ENCODE measurements around the gene GNAQ.

DNA sequence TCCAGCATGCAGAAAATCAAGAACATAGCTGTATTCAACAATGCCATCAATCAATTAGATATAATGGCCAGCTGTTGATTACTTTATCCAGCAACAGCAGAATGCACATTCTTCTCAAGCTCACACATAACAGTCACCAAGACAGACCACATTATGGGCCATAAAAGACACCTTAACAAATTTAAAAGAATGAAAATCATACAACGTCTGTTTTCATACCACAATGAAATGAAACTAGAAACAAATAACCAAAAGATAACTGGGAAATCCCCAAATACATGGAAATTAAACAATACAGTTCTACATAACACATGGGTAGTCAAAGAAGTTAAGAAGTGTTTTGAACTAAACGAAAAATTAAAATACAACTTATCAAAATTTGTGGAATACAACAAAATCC is 252.6 kb downstream of the GNAQ start:
- TF ChIP-seq EZH2 (IDR thresholded peaks at IDR 0.05; ENCODE audit: borderline replicate concordance, insufficient read depth, low read depth, low read length, poor library complexity, severe bottlenecking) (no peak), CTCF (IDR thresholded peaks at IDR 0.05) (no peak)

All from B cell (primary cell).